NCI-H2227 treated with DMSO at 0.1 percent for 48 hours (cell line): ENCODE results near the gene UPK3B.
"Not testable (repeated sequence)": the region's sequence is repeated elsewhere in the genome, so short reads cannot be mapped to it uniquely, and the experiment has no call there.

Experiments
- DNase-seq: peaks from one replicate; lab custom pipeline; 2025; lab: John Stamatoyannopoulos, UW

The UPK3B gene

DNA sequence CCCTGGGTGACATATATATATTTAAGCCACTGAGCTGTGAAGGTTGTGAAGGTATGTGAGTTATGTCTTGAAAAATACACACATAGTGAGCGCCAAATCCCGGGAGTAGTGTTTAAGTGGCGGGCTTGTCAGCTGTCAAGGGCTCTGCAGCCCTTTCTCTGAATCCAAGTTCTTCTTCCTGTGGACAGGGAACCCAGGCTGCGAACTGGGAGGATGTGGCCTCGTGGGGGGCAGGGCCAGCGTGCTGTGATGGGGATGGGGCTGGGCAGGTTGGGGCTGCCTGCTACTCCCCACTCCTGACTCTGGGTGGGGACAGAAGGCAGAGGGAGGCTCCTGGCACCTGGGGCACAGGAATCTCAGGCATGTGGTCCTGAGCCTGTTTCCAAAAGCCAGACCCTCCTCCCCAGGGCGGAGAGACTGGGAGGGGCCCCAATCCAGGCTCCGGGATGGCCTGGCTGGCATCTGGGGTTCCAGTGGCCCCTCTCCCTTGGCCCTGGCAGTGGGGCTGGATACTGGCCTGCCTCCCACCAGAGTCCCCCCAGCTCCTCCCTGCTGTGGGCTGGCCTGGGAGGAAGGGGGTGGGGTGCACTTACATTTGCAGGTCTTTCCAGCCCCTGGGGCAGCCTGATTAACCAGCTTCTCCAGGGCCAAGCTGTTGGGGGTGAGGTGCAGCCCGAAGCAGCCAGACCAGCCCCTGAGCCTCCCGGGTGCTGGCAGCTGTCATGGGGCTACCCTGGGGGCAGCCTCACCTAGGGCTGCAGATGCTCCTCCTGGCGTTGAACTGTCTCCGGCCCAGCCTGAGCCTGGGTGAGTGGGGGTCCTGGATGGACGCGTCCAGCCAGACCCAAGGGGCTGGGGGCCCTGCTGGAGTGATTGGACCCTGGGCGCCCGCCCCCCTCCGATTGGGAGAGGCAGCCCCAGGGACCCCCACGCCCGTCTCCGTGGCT, at the start of gene UPK3B:
UPK3B (plus strand) TSS at position 622 of the 947 bp plus-strand sequence; CDS start at position 723, 101 bp downstream.
- no peak for DNase-seq

DNA sequence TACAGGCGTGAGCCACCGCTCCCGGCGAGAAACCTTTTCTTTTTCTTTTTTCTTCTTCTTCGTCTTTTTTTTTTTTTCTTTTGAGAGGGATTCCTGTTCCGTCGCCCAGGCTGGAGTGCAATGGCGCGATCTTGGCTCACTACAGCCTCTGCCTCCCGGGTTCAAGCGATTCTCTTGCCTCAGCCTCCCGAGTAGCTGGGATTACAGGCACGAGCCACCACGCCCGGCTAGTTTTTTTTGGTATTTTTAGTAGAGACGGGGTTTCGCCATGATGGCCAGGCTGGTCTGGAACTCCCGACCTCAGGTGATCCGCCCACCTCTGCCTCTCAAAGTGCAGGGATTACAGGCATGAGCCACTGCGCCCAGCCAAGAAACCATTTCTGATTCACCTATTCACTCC, 49.6 kb upstream of the UPK3B start:
- DNase-seq: not testable (repeated sequence)

DNA sequence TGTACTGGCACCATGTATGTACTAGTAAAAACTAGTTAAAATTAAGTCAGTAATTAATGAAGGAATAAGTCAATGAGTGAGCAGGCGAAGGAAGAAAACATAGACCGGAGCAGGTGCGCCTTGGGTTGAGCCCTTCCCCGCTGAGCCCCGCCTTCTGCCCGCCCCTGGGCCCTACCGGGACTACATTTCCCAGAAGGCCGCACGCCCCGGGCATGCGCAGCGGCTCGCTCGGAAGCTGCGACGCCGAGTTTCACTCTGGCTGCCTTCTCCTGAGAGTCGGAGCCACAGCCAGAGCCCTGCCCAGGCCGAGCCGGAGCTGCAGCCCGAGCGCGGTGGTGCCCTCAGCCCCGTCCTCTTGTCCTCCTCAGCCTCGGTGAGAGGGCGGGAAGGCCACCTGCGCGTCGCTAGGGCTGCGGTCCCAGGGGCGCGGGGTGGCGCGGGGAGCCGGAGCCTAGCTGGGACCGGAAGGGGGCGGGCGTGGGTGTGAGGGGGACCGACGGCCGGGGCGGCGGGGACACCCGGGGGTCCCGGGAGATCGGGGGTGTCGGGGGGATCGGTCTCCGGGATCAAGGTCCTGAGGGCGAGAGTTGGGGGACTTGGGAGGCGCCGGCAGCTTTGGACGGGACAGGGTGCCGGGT, 48.8 kb upstream of the UPK3B start, which contains the start of gene DTX2:
DTX2 (plus strand) TSS at position 246 of the 638 bp plus-strand sequence. CDS start 18,801 bp downstream, outside the sequence.
- not testable (repeated sequence) for DNase-seq

DNA sequence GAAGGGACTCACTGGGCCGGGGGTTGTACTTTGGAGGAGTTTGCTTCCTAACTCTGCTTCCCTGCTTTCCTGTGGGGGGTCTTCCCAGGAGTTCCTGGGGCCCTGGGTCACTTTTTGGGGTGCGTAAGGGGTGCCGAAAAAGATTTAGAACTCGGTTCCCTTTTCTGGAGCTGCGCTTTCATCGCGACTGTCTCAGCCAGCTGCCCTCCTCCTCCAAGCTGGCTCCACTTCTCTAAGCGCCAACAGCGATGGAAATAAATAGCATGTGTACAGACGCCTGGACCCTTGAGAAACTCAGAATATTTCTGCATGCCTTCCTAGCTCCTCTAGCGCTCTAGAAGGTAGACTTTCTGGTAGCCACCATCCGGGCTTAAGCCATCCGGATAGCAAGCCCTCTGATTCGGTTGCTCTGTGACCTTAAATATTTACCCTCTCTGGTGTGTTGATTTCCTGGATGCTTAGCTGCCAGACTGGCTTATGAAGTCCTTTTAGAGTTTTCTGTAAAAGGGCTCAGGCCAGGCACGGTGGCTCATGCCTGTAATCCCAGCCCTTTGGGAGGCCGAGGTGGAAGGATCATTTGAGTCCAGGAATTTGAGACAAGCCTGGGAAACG, 48.0 kb upstream of the UPK3B start:
- DNase-seq: not testable (repeated sequence)

GRCh38 chr7:76464959-76465358, 45.4 kb upstream of the UPK3B start:
- DNase-seq: not testable (repeated sequence)

DNA sequence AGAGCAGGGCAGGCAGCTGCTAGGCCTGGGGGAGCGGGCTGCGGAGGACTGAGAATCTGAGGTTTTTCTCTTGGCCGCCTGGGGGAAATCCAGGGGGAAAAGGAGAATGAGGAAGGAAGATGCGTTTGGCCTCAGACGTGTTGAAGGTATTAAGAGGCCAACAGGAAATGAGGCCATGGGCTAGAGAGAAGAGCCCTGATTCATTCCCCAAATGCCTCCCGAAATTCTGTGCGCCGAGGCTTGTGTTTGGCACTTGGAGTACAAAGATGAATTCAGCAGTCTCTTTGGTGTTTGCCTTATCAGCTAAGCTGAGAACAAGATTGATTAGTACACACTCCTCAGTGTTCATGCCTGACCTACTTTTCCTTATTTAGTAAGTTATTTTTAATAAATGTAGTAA, 44.4 kb upstream of the UPK3B start:
- DNase-seq: not testable (repeated sequence)

GRCh38 chr7:76467743-76468404, 42.5 kb upstream of the UPK3B start:
- not testable (repeated sequence) for DNase-seq

- DNase-seq: not testable (repeated sequence)
Observed at GRCh38 chr7:76471556-76472221, 38.7 kb upstream of the UPK3B start.

DNA sequence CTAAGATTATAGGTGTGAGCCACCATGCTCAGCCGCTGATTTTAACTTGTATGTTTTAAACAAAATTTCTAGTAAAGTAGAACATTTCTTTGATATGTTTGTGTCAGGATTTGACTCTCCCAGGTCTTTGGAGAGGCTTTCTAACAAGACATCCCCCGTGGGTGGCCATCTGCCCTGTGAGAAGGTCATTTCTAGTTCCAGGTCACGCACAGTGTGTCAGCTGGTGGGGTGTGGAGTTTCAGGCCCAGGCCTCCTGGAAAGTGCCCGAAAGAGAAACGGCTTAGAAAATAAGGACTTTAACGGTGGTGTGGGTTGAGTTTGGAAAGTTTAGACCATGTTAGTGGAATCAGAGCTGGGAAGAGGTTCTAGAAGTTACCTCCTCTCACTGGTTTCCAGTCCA, 37.3 kb upstream of the UPK3B start:
- not testable (repeated sequence) for DNase-seq

- DNase-seq: not testable (repeated sequence)
Observed at GRCh38 chr7:76476280-76476679, 34.1 kb upstream of the UPK3B start.

DNA sequence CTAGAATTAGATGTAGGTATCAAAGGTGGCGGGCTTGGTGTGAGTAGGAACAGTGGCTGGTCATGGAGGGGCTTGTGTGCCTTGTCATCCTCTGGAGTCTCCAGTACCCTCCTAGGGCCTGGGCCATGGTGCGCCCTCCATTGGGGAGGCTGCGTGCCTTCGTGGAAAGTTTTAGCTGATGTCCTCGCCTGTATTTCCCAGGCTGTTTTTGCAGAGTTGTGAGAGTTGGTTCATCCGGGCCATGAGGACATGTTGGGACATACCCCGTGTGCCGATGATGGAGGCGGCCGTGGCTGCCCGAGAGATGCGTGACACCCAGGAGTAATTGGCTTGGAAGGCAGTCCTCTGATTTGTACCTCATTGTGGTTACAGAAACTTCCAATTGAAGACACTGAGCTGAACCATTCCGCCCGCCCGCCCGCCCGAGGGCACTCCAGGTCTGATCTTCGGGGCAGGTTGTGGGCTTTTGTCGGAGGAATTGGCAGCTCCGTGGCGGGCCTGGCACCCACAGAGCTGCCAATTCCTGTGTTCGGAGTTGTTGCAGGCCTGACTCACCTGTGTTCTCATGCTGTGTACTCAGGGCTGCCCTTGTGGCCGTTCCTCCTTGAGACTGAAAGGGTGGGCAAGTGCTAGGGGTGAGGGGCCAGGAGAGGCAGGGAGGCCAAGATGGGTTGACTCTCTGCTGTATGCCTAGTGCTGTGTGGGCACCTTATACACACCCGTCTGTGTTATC, 33.4 kb upstream of the UPK3B start:
- not testable (repeated sequence) for DNase-seq

- DNase-seq: not testable (repeated sequence)
Observed at GRCh38 chr7:76479628-76480027, 30.7 kb upstream of the UPK3B start.

DNA sequence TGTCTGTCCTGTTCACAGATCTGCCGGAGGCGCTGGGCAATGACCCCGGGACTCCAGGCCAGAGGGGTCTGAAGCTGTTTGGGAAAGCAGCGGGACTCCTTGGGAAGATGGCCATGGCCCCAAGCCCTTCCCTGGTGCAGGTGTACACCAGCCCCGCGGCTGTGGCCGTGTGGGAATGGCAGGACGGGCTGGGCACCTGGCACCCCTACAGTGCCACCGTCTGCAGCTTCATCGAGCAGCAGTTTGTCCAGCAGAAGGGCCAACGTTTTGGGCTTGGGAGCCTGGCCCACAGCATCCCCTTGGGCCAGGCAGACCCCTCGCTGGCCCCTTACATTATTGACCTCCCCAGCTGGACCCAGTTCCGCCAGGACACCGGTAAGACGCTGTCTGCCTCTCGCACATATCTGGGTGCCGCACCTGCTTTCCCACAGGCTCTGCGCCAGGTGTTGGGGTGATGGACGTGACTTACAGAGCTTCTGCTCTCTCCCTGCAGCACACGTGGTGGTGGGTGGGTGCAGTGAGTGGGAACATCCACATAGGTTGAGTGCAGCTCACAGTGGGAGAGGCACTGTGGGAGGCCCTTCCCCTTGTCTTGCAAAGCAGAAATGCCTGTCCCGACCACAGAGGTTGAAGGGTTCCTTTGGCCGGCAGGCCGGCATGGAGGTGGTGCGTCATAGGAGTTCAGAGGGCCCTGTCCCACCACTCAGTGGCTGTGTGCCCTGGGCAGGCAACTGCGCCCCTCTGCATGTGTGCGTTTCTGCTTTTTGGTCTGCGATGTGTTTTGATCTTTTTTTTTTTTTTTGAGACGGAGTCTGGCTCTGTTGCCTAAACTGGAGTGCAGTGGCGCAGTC, 29.7 kb upstream of the UPK3B start:
- DNase-seq: not testable (repeated sequence)

DNA sequence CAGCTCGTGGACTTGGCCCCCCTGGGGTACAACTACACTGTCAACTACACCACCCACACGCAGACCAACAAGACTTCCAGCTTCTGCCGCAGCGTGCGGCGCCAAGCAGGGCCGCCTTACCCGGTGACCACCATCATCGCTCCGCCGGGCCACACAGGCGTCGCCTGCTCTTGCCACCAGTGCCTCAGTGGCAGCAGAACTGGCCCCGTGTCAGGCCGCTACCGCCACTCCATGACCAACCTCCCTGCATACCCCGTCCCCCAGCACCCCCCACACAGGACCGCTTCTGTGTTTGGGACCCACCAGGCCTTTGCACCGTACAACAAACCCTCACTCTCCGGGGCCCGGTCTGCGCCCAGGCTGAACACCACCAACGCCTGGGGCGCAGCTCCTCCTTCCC, 27.7 kb upstream of the UPK3B start:
- DNase-seq: not testable (repeated sequence)

DNA sequence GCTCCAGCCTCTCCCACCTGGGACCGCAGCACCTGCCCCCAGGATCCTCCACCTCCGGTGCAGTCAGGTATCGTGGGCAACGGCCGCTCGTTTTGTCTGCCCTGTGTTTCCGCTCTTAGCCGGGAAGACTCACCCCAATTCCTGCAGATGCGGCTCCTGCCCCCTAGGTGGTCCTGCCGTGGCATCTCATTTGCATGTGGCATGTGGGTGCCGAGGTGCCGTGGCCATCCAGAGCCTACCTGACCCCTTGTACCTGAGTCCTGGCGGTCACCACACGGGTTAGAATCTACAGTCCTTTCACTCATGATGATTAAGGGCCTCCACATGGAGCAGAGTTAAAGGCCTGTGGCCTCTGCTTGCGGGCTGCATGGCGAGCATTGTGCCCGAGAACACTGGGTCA, 27.3 kb upstream of the UPK3B start:
- not testable (repeated sequence) for DNase-seq

DNA sequence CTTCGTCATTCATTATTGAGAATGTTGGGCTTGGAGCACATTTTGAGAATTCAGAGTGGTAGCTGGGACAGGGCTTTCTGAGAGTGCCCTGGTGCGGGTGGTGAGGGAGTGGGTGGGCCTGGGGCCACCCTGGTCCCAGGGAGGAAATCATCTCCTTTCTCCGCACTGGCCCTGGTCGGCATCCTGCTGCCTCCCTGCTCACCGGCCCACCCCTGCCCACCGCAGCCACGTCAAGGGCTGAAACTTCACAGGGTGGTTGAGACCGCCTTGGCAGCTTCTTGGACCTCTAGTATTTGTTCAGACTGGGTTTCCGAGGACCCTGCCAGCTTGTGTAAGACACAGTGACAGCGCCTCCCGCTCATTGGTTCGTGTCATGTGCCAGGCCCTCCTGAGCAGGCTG, 25.9 kb upstream of the UPK3B start:
- not testable (repeated sequence) for DNase-seq

DNA sequence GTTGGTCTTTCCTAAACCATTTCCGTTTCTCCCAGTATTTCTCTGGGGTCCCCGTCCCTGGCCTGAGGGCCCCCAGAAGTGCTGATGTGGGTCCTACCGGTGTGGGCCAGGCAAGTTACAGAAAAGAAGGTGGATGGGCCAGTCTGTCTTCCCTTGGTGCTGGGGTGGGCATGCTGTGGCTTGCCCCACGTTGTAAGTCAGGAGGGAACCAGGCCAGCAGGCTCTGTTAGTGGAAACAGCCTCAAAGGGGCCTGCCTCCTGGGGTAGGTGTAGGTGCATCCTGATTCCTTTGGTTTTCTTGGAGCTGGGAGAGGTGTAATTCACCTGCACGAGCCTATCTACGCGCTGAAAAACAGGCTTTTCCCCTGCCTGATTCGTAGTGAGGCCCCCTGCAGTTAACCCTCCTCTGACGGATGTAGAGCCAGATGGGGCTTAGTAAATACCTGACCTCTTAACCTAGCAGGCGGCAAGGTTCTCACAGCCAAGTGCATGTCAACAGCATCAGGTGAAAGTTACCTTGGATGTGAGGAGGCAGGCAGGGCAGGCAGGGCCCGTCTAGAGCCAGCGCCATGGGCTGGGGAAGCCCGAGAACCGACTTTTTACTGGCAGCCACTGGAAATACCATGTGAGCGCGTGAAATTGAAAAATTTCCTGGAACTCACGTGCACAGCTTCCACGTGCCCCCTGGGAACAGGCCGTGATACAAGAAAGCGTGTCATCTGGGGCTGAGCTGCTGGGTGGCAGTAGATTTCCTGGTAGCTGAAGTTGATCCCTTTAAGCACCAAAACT, 24.3 kb upstream of the UPK3B start:
- not testable (repeated sequence) for DNase-seq

DNA sequence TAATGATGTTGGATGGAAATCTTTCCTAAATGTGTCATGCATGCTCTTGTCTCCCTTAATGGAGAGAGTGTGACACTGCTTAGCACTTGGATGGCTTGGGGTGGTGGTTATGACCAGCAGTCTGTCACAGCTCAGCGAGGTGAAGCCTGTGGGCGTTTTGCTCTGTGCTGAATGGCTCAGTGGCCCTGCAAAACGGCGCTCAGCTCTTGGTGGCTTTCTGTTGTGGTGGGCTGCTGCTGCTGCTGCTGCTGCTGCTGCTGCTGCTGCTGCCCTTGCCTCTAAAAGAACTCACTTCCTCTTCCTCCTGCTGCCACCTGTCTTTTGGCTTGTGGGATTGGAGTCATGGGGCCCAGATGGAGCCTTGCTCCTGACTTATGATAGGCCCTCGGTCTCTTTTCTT, 23.7 kb upstream of the UPK3B start:
- not testable (repeated sequence) for DNase-seq

DNA sequence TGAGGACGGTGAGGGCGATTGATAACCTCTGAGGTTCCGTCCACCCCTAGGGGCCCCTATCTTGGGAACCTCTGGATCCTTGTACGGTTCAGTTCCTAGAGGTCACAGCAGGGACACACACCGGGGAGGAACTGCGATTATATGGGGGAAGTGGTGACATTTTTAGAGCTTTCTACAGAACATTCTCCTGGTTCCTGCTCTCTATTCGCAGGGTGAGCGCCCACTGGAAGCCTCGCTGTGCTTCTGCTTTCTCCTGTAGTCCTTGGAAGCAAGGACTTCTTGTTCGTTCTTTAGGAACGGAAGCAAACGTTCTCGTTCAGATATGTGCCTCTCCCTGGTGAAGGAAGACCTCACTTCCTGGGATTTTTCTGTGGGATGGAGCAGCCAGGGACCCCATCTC, 22.4 kb upstream of the UPK3B start:
- DNase-seq: not testable (repeated sequence)
